Measurements from ENCODE around the gene ANKRD27. TPM values are rescaled to one million over a fixed set of nuclear protein-coding genes. Genes with fewer than 3 reads are reported as not detected.

Gene ANKRD27
- total RNA-seq, 1 donor from 2014 or later: 36.4 TPM

DNA sequence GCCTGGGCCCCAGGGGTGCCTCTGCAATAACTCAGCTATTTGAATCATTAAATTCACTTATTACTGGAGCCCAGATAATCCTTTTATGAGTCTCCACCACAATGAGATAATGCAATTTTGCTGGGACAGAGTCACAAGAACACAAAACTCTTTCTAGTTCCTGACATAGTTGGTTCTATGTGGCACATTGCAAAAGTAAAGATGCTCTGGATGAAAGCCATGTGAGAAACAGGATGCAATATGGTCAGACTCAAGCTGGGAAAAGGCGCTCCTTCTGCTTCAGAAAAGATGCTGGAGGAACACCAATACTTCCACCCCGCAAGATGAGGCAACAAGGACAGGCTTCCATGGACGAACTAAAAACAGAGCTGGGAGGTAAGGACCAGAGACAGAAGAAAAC is 5.7 kb downstream of the ANKRD27 start:
- no peak for DNase-seq (ENCODE audit: low spot score, unreplicated experiment)
- peaks cover 4% of the 10 kb centered on the region for H3K36me3 Mint-ChIP-seq (ENCODE audit: insufficient read depth)
- H3K4me1 Mint-ChIP-seq (ENCODE audit: low read depth): peaks cover 18% of the 10 kb centered on the region
- TF ChIP-seq, protein P1, sequence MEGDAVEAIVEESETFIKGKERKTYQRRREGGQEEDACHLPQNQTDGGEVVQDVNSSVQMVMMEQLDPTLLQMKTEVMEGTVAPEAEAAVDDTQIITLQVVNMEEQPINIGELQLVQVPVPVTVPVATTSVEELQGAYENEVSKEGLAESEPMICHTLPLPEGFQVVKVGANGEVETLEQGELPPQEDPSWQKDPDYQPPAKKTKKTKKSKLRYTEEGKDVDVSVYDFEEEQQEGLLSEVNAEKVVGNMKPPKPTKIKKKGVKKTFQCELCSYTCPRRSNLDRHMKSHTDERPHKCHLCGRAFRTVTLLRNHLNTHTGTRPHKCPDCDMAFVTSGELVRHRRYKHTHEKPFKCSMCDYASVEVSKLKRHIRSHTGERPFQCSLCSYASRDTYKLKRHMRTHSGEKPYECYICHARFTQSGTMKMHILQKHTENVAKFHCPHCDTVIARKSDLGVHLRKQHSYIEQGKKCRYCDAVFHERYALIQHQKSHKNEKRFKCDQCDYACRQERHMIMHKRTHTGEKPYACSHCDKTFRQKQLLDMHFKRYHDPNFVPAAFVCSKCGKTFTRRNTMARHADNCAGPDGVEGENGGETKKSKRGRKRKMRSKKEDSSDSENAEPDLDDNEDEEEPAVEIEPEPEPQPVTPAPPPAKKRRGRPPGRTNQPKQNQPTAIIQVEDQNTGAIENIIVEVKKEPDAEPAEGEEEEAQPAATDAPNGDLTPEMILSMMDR (IDR thresholded peaks at IDR 0.05; ENCODE audit: unreplicated experiment): no peak
- H3K27me3 Mint-ChIP-seq: peaks cover 24% of the 10 kb centered on the region
- H3K27ac Mint-ChIP-seq: no peak overlapping the region
- no peak overlapping the region for H3K4me3 Mint-ChIP-seq (ENCODE audit: low read depth)
- H3K9me3 Mint-ChIP-seq (ENCODE audit: low read depth): no peaks in the 10 kb centered on the region

DNA sequence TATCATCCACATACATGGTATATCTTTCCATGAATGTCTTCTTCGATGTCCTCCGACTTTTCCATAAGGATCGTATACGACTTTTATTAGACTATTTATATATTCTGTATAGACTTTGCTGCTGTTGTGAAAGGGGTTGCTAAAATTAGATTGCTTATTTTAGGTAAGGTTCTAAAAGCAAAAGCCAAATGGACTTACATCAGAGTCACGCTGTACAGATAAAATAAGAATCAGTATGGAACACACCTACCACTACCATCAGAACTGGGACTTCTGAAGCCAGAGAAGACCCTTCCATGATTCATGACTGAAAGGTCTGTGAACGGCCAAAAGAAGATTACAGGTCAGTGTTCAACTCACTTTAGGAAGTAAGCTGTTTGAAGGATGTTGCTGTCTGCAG is 8.9 kb downstream of the ANKRD27 start:
- TF ChIP-seq, protein P1 (IDR thresholded peaks at IDR 0.05; ENCODE audit: unreplicated experiment): no peak
- no peaks in the 10 kb centered on the region for H3K9me3 Mint-ChIP-seq (ENCODE audit: low read depth)
- peak overlapping the region; percentile 11 for H3K27ac Mint-ChIP-seq
- H3K27me3 Mint-ChIP-seq: no peaks in the 10 kb centered on the region
- no peak overlapping the region for H3K4me3 Mint-ChIP-seq (ENCODE audit: low read depth)
- peaks cover 5% of the 10 kb centered on the region for H3K36me3 Mint-ChIP-seq (ENCODE audit: insufficient read depth)
- DNase-seq (ENCODE audit: low spot score, unreplicated experiment): no peak
- H3K4me1 Mint-ChIP-seq (ENCODE audit: low read depth): peaks cover 9% of the 10 kb centered on the region

DNA sequence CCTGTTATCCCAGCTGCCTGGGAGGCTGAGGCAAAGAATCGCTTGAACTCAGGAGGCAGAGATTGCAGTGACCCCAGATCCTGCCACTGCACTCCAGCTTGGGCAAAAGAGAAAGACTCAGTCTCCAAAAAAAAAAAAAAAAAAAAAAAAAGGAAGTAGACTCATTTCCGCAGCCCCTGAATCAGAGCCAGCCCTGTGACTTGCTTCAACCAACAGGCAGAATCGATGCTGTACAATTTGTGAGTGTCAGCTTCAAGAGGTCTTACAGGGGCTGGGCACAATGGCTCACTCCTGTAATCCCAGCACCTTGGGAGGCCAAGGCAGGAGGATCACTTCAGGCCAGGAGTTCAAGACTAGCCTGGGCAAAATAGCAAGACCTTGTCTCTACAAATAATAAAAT is 12.8 kb downstream of the ANKRD27 start:
- Mint-ChIP-seq H3K36me3 (ENCODE audit: insufficient read depth) (peaks cover 7% of the 10 kb centered on the region), H3K27ac (no peak overlapping the region), H3K27me3 (no peaks in the 10 kb centered on the region), H3K9me3 (ENCODE audit: low read depth) (no peaks in the 10 kb centered on the region), H3K4me3 (ENCODE audit: low read depth) (no peak overlapping the region), H3K4me1 (ENCODE audit: low read depth) (no peaks in the 10 kb centered on the region)
- DNase-seq (ENCODE audit: low spot score, unreplicated experiment): no peak
- TF ChIP-seq, protein P1 (IDR thresholded peaks at IDR 0.05; ENCODE audit: unreplicated experiment): no peak

DNA sequence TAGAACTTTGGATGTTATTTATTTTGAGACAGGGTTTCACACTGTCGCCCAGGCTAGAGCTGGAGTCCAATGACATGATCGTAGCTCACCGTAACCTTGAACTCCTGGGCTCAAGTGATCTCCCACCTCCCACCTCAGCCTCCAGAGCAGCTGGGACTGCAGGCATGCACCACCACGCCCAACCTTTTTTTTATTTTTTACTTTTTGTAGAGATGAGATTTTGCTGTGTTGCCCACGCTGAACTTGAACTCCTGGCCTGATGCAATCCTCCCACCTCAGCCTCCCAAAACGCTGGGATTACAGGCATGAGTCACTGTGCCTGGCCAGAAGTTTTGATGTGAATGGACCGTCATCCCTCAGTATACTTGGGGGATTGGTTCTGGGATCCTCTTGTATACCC is 13.7 kb downstream of the ANKRD27 start:
- DNase-seq (ENCODE audit: low spot score, unreplicated experiment): no peak
- no peaks in the 10 kb centered on the region for H3K4me1 Mint-ChIP-seq (ENCODE audit: low read depth)
- H3K9me3 Mint-ChIP-seq (ENCODE audit: low read depth): no peaks in the 10 kb centered on the region
- H3K4me3 Mint-ChIP-seq (ENCODE audit: low read depth): no peak overlapping the region
- no peaks in the 10 kb centered on the region for H3K27me3 Mint-ChIP-seq
- peaks cover 7% of the 10 kb centered on the region for H3K36me3 Mint-ChIP-seq (ENCODE audit: insufficient read depth)
- no peak overlapping the region for H3K27ac Mint-ChIP-seq
- TF ChIP-seq, protein P1 (IDR thresholded peaks at IDR 0.05; ENCODE audit: unreplicated experiment): no peak

DNA sequence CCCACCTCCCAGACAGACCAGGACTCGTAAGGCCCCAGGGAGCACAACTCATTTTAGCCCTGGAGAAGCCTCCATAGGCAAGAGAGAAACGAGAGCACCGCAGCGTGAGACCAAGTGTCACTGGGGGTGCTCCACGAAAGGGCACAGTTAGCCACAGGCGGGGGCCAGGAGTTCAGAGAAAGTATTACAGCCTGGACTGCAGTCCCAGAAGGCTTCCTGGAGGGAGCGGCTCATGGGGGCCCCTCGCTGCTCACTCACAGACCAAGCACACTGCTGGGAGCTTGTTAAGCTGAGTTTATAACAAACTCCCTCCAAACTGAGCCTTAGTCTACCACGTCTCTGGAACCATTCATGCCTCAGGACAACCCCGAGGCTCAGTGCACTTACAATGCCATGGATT is 16.5 kb downstream of the ANKRD27 start:
- Mint-ChIP-seq H3K27ac (no peak overlapping the region), H3K9me3 (ENCODE audit: low read depth) (no peaks in the 10 kb centered on the region)

More for the DNA sequence above, 16.5 kb downstream of the ANKRD27 start:
- Mint-ChIP-seq H3K4me3 (ENCODE audit: low read depth) (no peak overlapping the region), H3K27me3 (no peaks in the 10 kb centered on the region), H3K36me3 (ENCODE audit: insufficient read depth) (peaks cover 7% of the 10 kb centered on the region), H3K4me1 (ENCODE audit: low read depth) (no peaks in the 10 kb centered on the region)
- TF ChIP-seq, protein P1 (IDR thresholded peaks at IDR 0.05; ENCODE audit: unreplicated experiment): no peak
- DNase-seq (ENCODE audit: low spot score, unreplicated experiment): no peak

Data from progenitor cell of endocrine pancreas (in vitro differentiated cells).